ENCODE measurements around the gene PTX4. TPM values are rescaled to one million over a fixed set of nuclear protein-coding genes. Genes with fewer than 3 reads are reported as not detected.

PTX4 gene
- polyA plus RNA-seq, 4 donors = 0.04 to 0.07 TPM; not detected in 2

GRCh38 chr16:1526608-1527555, 38.1 kb upstream of the PTX4 start:
- no peaks in the 10 kb centered on the region for H3K9me3 ChIP-seq (ENCODE audit: control insufficient read depth in 2 of 2, insufficient read depth in 1 of 2, low read depth in 1 of 2, low read length in 1 of 2)
- H3K27ac ChIP-seq (ENCODE audit: low read depth in 1 of 3, low read length in 2 of 3) = peak overlapping the region in 1 of 3 donors; percentile 19
- no peaks in the 10 kb centered on the region for H3K27me3 ChIP-seq (ENCODE audit: control insufficient read depth in 3 of 3, insufficient read depth in 3 of 3, low read length in 3 of 3)
- no peak for FAIRE-seq
- DNase-seq = no peak
- H3K4me1 ChIP-seq (ENCODE audit: control insufficient read depth in 3 of 3, insufficient read depth in 2 of 3, low read depth in 1 of 3, low read length in 2 of 3) = peaks cover 0 to 6% (median 0%) of the 10 kb centered on the region in 3 donors
- H3K4me3 ChIP-seq (ENCODE audit: low read depth in 1 of 3, low read length in 3 of 3) = no peak overlapping the region
- peaks cover 0 to 29% (median 0%) of the 10 kb centered on the region in 3 donors for H3K36me3 ChIP-seq (ENCODE audit: control insufficient read depth in 3 of 3, insufficient read depth in 2 of 3, low read depth in 1 of 3, low read length in 3 of 3)
- WGBS, 3 donors = 78 to 81% (median 80%) methylated on average over 36 to 38 of the region's 38 CpGs

GRCh38 chr16:1525871-1526607, 37.3 kb upstream of the PTX4 start:
- peaks cover 0 to 6% (median 0%) of the 10 kb centered on the region in 3 donors for H3K4me1 ChIP-seq (ENCODE audit: control insufficient read depth in 3 of 3, insufficient read depth in 2 of 3, low read depth in 1 of 3, low read length in 2 of 3)
- no peak for FAIRE-seq
- H3K27me3 ChIP-seq (ENCODE audit: control insufficient read depth in 3 of 3, insufficient read depth in 3 of 3, low read length in 3 of 3) = no peaks in the 10 kb centered on the region
- peaks cover 0 to 29% (median 0%) of the 10 kb centered on the region in 3 donors for H3K36me3 ChIP-seq (ENCODE audit: control insufficient read depth in 3 of 3, insufficient read depth in 2 of 3, low read depth in 1 of 3, low read length in 3 of 3)
- H3K9me3 ChIP-seq (ENCODE audit: control insufficient read depth in 2 of 2, insufficient read depth in 1 of 2, low read depth in 1 of 2, low read length in 1 of 2) = no peaks in the 10 kb centered on the region
- DNase-seq = no peak
- 75 to 83% (median 79%) methylated on average over 30 to 44 of the region's 44 CpGs for WGBS, 3 donors
- H3K27ac ChIP-seq (ENCODE audit: low read depth in 1 of 3, low read length in 2 of 3) = no peak overlapping the region
- no peak overlapping the region for H3K4me3 ChIP-seq (ENCODE audit: low read depth in 1 of 3, low read length in 3 of 3)

GRCh38 chr16:1524366-1524765, 35.6 kb upstream of the PTX4 start:
- DNase-seq (no peak), FAIRE-seq (no peak)
- Histone ChIP-seq H3K36me3 (ENCODE audit: control insufficient read depth in 3 of 3, insufficient read depth in 2 of 3, low read depth in 1 of 3, low read length in 3 of 3) (peaks cover 0 to 38% (median 0%) of the 10 kb centered on the region in 3 donors), H3K4me1 (ENCODE audit: control insufficient read depth in 3 of 3, insufficient read depth in 2 of 3, low read depth in 1 of 3, low read length in 2 of 3) (peaks cover 0 to 6% (median 0%) of the 10 kb centered on the region in 3 donors), H3K4me3 (ENCODE audit: low read depth in 1 of 3, low read length in 3 of 3) (no peak overlapping the region), H3K27me3 (ENCODE audit: control insufficient read depth in 3 of 3, insufficient read depth in 3 of 3, low read length in 3 of 3) (no peaks in the 10 kb centered on the region), H3K27ac (ENCODE audit: low read depth in 1 of 3, low read length in 2 of 3) (no peak overlapping the region), H3K9me3 (ENCODE audit: control insufficient read depth in 2 of 2, insufficient read depth in 1 of 2, low read depth in 1 of 2, low read length in 1 of 2) (no peaks in the 10 kb centered on the region)
- 93 to 94% (median 94%) methylated on average over 26 of the region's 26 CpGs for WGBS, 3 donors

DNA sequence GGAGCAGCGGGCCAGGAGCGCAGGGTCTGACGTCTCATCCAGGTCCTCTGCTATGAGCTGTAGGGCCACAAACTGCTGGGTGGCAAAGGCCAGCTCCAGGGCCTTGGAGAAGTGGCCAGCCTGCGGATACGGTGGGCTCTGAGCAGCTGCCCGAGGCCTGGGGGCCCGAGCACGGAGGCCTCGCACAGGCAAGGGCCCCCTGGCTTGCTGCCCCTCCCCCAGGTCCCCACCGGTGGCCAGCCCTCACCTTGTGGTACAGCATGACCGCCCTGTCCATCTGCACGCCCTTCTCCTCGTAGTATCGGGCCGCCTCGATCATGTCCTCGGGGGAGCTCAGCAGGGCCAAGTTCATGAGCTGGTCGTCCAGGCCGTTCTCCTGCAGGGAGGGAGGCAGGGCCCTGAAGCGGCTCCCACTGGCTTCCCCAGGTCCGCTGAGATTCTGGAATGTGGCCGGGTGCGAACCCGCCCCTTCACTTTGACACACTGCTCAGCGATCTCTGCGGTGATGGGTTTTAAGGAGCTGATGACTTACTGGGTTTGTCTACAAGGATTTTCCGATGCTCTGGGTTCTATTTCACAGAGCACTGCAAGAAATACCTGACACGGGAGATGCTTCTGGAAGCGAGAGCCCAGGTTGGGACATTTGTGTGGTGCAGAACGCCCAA, 35.0 kb upstream of the PTX4 start:
- peaks cover 0 to 6% (median 0%) of the 10 kb centered on the region in 3 donors for H3K4me1 ChIP-seq (ENCODE audit: control insufficient read depth in 3 of 3, insufficient read depth in 2 of 3, low read depth in 1 of 3, low read length in 2 of 3)
- 92 to 95% (median 92%) methylated on average over 28 to 30 of the region's 30 CpGs for WGBS, 3 donors
- H3K9me3 ChIP-seq (ENCODE audit: control insufficient read depth in 2 of 2, insufficient read depth in 1 of 2, low read depth in 1 of 2, low read length in 1 of 2) = no peaks in the 10 kb centered on the region
- H3K27me3 ChIP-seq (ENCODE audit: control insufficient read depth in 3 of 3, insufficient read depth in 3 of 3, low read length in 3 of 3) = no peaks in the 10 kb centered on the region
- no peak for FAIRE-seq
- DNase-seq = no peak
- no peak overlapping the region for H3K27ac ChIP-seq (ENCODE audit: low read depth in 1 of 3, low read length in 2 of 3)
- no peak overlapping the region for H3K4me3 ChIP-seq (ENCODE audit: low read depth in 1 of 3, low read length in 3 of 3)
- H3K36me3 ChIP-seq (ENCODE audit: control insufficient read depth in 3 of 3, insufficient read depth in 2 of 3, low read depth in 1 of 3, low read length in 3 of 3) = peaks cover 0 to 44% (median 0%) of the 10 kb centered on the region in 3 donors

- Histone ChIP-seq H3K27ac (ENCODE audit: low read depth in 1 of 3, low read length in 2 of 3) (no peak overlapping the region), H3K4me3 (ENCODE audit: low read depth in 1 of 3, low read length in 3 of 3) (no peak overlapping the region), H3K9me3 (ENCODE audit: control insufficient read depth in 2 of 2, insufficient read depth in 1 of 2, low read depth in 1 of 2, low read length in 1 of 2) (peaks cover 0 to under 1% of the 10 kb centered on the region in 2 donors), H3K36me3 (ENCODE audit: control insufficient read depth in 3 of 3, insufficient read depth in 2 of 3, low read depth in 1 of 3, low read length in 3 of 3) (peaks cover 0 to 50% (median 0%) of the 10 kb centered on the region in 3 donors), H3K4me1 (ENCODE audit: control insufficient read depth in 3 of 3, insufficient read depth in 2 of 3, low read depth in 1 of 3, low read length in 2 of 3) (no peaks in the 10 kb centered on the region), H3K27me3 (ENCODE audit: control insufficient read depth in 3 of 3, insufficient read depth in 3 of 3, low read length in 3 of 3) (no peaks in the 10 kb centered on the region)
- FAIRE-seq (no peak), DNase-seq (no peak)
- WGBS, 3 donors = 94 to 95% (median 94%) methylated on average over 19 of the region's 19 CpGs
These were observed 31.7 kb upstream of the PTX4 start for GRCh38 chr16:1520461-1520860.

DNA sequence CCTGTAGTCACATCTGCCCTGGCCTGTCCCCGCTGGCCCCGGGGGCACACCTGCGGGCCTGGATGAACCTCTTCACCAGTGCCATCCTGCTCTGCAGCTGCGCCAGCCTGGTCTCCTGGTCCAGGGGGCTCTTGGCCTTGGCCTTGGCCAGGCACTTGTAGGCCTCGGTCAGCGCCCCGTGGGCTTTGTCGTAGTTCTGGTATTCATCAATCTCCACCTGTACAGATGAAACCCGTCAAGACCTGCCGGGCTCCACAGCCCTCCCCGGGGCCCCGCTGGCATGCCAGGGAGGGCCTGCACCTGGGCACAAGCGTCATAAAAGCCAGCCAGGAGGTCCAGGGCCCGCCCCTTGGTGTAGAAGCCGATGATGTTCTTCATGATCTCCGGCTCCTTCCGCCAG, 31.1 kb upstream of the PTX4 start:
- FAIRE-seq (no peak), DNase-seq (no peak)
- H3K9me3 ChIP-seq (ENCODE audit: control insufficient read depth in 2 of 2, insufficient read depth in 1 of 2, low read depth in 1 of 2, low read length in 1 of 2) = peaks cover 0 to 6% of the 10 kb centered on the region in 2 donors
- WGBS, 3 donors = 89 to 93% (median 91%) methylated on average over 17 of the region's 17 CpGs
- no peaks in the 10 kb centered on the region for H3K4me1 ChIP-seq (ENCODE audit: control insufficient read depth in 3 of 3, insufficient read depth in 2 of 3, low read depth in 1 of 3, low read length in 2 of 3)
- no peak overlapping the region for H3K27ac ChIP-seq (ENCODE audit: low read depth in 1 of 3, low read length in 2 of 3)
- H3K36me3 ChIP-seq (ENCODE audit: control insufficient read depth in 3 of 3, insufficient read depth in 2 of 3, low read depth in 1 of 3, low read length in 3 of 3) = peaks cover 0 to 47% (median 0%) of the 10 kb centered on the region in 3 donors
- no peaks in the 10 kb centered on the region for H3K27me3 ChIP-seq (ENCODE audit: control insufficient read depth in 3 of 3, insufficient read depth in 3 of 3, low read length in 3 of 3)
- H3K4me3 ChIP-seq (ENCODE audit: low read depth in 1 of 3, low read length in 3 of 3) = no peak overlapping the region

DNA sequence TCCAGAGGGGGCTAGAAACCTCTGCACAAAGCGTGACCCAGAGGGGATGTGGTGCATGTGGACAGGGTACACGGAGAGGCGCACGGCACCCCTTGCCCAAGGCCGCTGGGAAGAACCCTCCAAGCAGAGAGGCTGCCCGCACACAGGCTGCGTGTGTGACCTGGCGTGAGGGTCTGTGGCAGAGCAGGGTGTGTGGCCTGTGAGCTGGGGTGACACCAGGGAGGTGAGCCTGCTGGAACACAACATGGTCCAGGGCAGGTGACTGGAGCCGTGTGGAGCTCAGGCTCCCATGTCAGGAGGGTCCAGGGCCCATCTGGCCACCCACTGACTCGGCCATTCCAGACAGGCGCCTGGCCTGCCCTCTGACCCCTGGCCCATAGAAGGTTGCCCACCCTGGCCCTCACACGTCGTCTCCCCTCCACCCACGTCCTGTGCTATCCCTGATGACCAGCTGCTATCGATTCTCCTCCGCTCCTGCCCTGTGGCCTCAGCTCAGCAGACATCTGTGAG, 29.9 kb upstream of the PTX4 start:
- DNase-seq (no peak), FAIRE-seq (no peak)
- no peaks in the 10 kb centered on the region for H3K27me3 ChIP-seq (ENCODE audit: control insufficient read depth in 3 of 3, insufficient read depth in 3 of 3, low read length in 3 of 3)
- no peaks in the 10 kb centered on the region for H3K4me1 ChIP-seq (ENCODE audit: control insufficient read depth in 3 of 3, insufficient read depth in 2 of 3, low read depth in 1 of 3, low read length in 2 of 3)
- no peak overlapping the region for H3K4me3 ChIP-seq (ENCODE audit: low read depth in 1 of 3, low read length in 3 of 3)
- H3K27ac ChIP-seq (ENCODE audit: low read depth in 1 of 3, low read length in 2 of 3) = no peak overlapping the region
- H3K9me3 ChIP-seq (ENCODE audit: control insufficient read depth in 2 of 2, insufficient read depth in 1 of 2, low read depth in 1 of 2, low read length in 1 of 2) = peaks cover 0 to 15% of the 10 kb centered on the region in 2 donors
- 91 to 93% (median 92%) methylated on average over 16 of the region's 16 CpGs for WGBS, 3 donors
- H3K36me3 ChIP-seq (ENCODE audit: control insufficient read depth in 3 of 3, insufficient read depth in 2 of 3, low read depth in 1 of 3, low read length in 3 of 3) = peaks cover 0 to 42% (median 0%) of the 10 kb centered on the region in 3 donors

- 88 to 98% (median 90%) methylated on average over 3 of the region's 3 CpGs for WGBS, 3 donors
- Histone ChIP-seq H3K27ac (ENCODE audit: low read depth in 1 of 3, low read length in 2 of 3) (no peak overlapping the region), H3K9me3 (ENCODE audit: control insufficient read depth in 2 of 2, insufficient read depth in 1 of 2, low read depth in 1 of 2, low read length in 1 of 2) (peaks cover 0 to 15% of the 10 kb centered on the region in 2 donors), H3K36me3 (ENCODE audit: control insufficient read depth in 3 of 3, insufficient read depth in 2 of 3, low read depth in 1 of 3, low read length in 3 of 3) (peaks cover 0 to 48% (median 10%) of the 10 kb centered on the region in 3 donors), H3K4me3 (ENCODE audit: low read depth in 1 of 3, low read length in 3 of 3) (no peak overlapping the region), H3K4me1 (ENCODE audit: control insufficient read depth in 3 of 3, insufficient read depth in 2 of 3, low read depth in 1 of 3, low read length in 2 of 3) (no peaks in the 10 kb centered on the region), H3K27me3 (ENCODE audit: control insufficient read depth in 3 of 3, insufficient read depth in 3 of 3, low read length in 3 of 3) (no peaks in the 10 kb centered on the region)
- no peak for FAIRE-seq
- no peak for DNase-seq
These were observed 25.8 kb upstream of the PTX4 start for GRCh38 chr16:1514507-1514906.

Measured in small intestine (tissue), 7 donors.